Spleen (tissue), 7 donors: ENCODE results near the gene TTLL3.

Experiments
- CTCF ChIP-seq, 11 experiments: fragments of 200-600 bp in 7 of 11; fragments of 450-650 bp in 4 of 11; sonication (generic) in 4 of 11; IDR thresholded peaks in 8 of 11; conservative IDR thresholded peaks in 3 of 11; 1 replicate in 7 of 11; 2 replicates in 4 of 11; pipeline versions ENCODE4 v1.4.0 to v1.8.0; 2016 to 2021; ENCODE audit warnings: antibody characterized with exemption in 11 of 11, inconsistent platforms in 4 of 11, mild to moderate bottlenecking in 1 of 11
- POLR2A ChIP-seq, 3 donors: fragments of 450-650 bp; IDR thresholded peaks; one replicate each; pipeline ENCODE4 v1.5.1; 2017; ENCODE audit warnings: antibody characterized with exemption in 3 of 3, mild to moderate bottlenecking in 1 of 3
- donor health status: DM: no; HTN: no; CAD: no; lungs with moderate emphysema.
- donor health status: DM: no; HTN: no; CAD: no.
- donor health status: DM: no; HTN: no; CAD: no.

GRCh38 chr3:9800529-9800928 lies 9.5 kb upstream of the TTLL3 start:
- TF ChIP-seq POLR2A (IDR thresholded peaks at IDR 0.05) (no peak), CTCF (IDR thresholded peaks at IDR 0.05 in 8 of 11, conservative IDR thresholded peaks at IDR 0.05 in 3 of 11) (no peak)
